ENCODE measurements around the gene RCCD1. TPM values are rescaled to one million over a fixed set of nuclear protein-coding genes. Genes with fewer than 3 reads are reported as not detected.

The RCCD1 gene
- total and polyA plus RNA-seq, 2 donors from 2014 or later = 11.6 TPM

- DNase-seq = peak in 1 of 5 donors; percentile 48
Observed at GRCh38 chr15:90909976-90910375, 44.7 kb upstream of the RCCD1 start.

GRCh38 chr15:90910441-90911301 is 44.0 kb upstream of the RCCD1 start:
- peaks cover 0 to 76% (median 63%) of the 10 kb centered on the region in 3 donors for H3K36me3 ChIP-seq (ENCODE audit: control insufficient read depth in 2 of 3, insufficient read depth in 3 of 3, low read length in 3 of 3)
- TF ChIP-seq, protein P1, sequence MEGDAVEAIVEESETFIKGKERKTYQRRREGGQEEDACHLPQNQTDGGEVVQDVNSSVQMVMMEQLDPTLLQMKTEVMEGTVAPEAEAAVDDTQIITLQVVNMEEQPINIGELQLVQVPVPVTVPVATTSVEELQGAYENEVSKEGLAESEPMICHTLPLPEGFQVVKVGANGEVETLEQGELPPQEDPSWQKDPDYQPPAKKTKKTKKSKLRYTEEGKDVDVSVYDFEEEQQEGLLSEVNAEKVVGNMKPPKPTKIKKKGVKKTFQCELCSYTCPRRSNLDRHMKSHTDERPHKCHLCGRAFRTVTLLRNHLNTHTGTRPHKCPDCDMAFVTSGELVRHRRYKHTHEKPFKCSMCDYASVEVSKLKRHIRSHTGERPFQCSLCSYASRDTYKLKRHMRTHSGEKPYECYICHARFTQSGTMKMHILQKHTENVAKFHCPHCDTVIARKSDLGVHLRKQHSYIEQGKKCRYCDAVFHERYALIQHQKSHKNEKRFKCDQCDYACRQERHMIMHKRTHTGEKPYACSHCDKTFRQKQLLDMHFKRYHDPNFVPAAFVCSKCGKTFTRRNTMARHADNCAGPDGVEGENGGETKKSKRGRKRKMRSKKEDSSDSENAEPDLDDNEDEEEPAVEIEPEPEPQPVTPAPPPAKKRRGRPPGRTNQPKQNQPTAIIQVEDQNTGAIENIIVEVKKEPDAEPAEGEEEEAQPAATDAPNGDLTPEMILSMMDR (IDR thresholded peaks at IDR 0.05; ENCODE audit: borderline replicate concordance, extremely low read depth, insufficient read depth) = no peak
- FAIRE-seq = no peak

More at GRCh38 chr15:90909976-90910375, 44.7 kb upstream of the RCCD1 start:
- Histone ChIP-seq H3K27ac (ENCODE audit: low read depth in 2 of 2, low read length in 2 of 2) (no peak overlapping the region), H3K36me3 (ENCODE audit: control insufficient read depth in 2 of 3, insufficient read depth in 3 of 3, low read length in 3 of 3) (peaks cover 0 to 74% (median 63%) of the 10 kb centered on the region in 3 donors), H3K4me1 (ENCODE audit: control insufficient read depth in 2 of 3, insufficient read depth in 2 of 3, low read depth in 1 of 3, low read length in 3 of 3) (no peaks in the 10 kb centered on the region), H3K4me3 (ENCODE audit: low read length in 3 of 3) (no peak overlapping the region), H3K27me3 (ENCODE audit: control insufficient read depth, insufficient read depth, low read length) (no peaks in the 10 kb centered on the region), H3K9ac (ENCODE audit: low read length in 3 of 3) (no peak overlapping the region), H3K9me3 (ENCODE audit: control insufficient read depth in 2 of 3, insufficient read depth in 1 of 3, low read length in 3 of 3) (no peaks in the 10 kb centered on the region)
- FAIRE-seq = no peak
- TF ChIP-seq, protein P1 (IDR thresholded peaks at IDR 0.05; ENCODE audit: borderline replicate concordance, extremely low read depth, insufficient read depth) = no peak
- intact Hi-C loops (cut with DNase I) = no loop called here

DNA sequence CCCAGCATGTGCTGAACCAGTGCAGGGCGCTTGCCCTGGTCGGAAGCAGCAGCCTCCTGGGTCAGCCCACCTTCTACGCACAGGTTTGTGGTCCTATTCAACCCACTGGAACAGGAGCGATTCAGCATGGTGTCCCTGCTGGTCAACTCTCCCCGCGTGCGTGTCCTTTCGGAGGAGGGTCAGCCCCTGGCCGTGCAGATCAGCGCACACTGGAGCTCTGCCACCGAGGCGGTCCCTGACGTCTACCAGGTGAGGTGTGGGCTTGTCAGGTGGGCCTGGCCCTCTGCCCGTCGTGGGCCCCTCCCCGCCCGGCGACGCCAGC is 43.4 kb upstream of the RCCD1 start:
- no peak overlapping the region for H3K9ac ChIP-seq (ENCODE audit: low read length in 3 of 3)
- intact Hi-C loops (cut with DNase I) = no loop called here
- peaks cover 0 to 72% (median 58%) of the 10 kb centered on the region in 3 donors for H3K36me3 ChIP-seq (ENCODE audit: control insufficient read depth in 2 of 3, insufficient read depth in 3 of 3, low read length in 3 of 3)
- no peak for FAIRE-seq
- no peak overlapping the region for H3K4me3 ChIP-seq (ENCODE audit: low read length in 3 of 3)
- H3K27ac ChIP-seq (ENCODE audit: low read depth in 2 of 2, low read length in 2 of 2) = no peak overlapping the region
- peak in 1 of 5 donors; percentile 60 for DNase-seq
- H3K27me3 ChIP-seq (ENCODE audit: control insufficient read depth, insufficient read depth, low read length) = no peaks in the 10 kb centered on the region
- TF ChIP-seq, protein P1 (IDR thresholded peaks at IDR 0.05; ENCODE audit: borderline replicate concordance, extremely low read depth, insufficient read depth) = no peak
- no peaks in the 10 kb centered on the region for H3K4me1 ChIP-seq (ENCODE audit: control insufficient read depth in 2 of 3, insufficient read depth in 2 of 3, low read depth in 1 of 3, low read length in 3 of 3)
- H3K9me3 ChIP-seq (ENCODE audit: control insufficient read depth in 2 of 3, insufficient read depth in 1 of 3, low read length in 3 of 3) = no peaks in the 10 kb centered on the region

More at GRCh38 chr15:90910441-90911301, 44.0 kb upstream of the RCCD1 start:
- H3K27ac ChIP-seq (ENCODE audit: low read depth in 2 of 2, low read length in 2 of 2) = no peak overlapping the region
- no peaks in the 10 kb centered on the region for H3K4me1 ChIP-seq (ENCODE audit: control insufficient read depth in 2 of 3, insufficient read depth in 2 of 3, low read depth in 1 of 3, low read length in 3 of 3)
- intact Hi-C loops (cut with DNase I) = no loop called here
- H3K9me3 ChIP-seq (ENCODE audit: control insufficient read depth in 2 of 3, insufficient read depth in 1 of 3, low read length in 3 of 3) = no peaks in the 10 kb centered on the region
- H3K27me3 ChIP-seq (ENCODE audit: control insufficient read depth, insufficient read depth, low read length) = no peaks in the 10 kb centered on the region
- no peak overlapping the region for H3K4me3 ChIP-seq (ENCODE audit: low read length in 3 of 3)
- peak in 1 of 5 donors; percentile 53 for DNase-seq
- no peak overlapping the region for H3K9ac ChIP-seq (ENCODE audit: low read length in 3 of 3)

Measured in kidney (tissue), 14 donors.